H9 (cell line): ENCODE measurements around the gene C9orf72. TPM values are rescaled to one million over a fixed set of nuclear protein-coding genes. Genes with fewer than 3 reads are reported as not detected.

ENCODE experiments used
- DNase-seq: peaks from one replicate; pipeline ENCODE4 v3.0.0-alpha.2; 2017
- H2AFZ ChIP-seq: one replicate; pipeline ENCODE4 v1.6.1; 2013; ENCODE audit warnings: mild to moderate bottlenecking, low read length, control low read depth, moderate library complexity
- H2AK5ac ChIP-seq: 2 replicates; pipeline ENCODE4 v1.6.1; 2013; ENCODE audit warnings: low read length, control low read depth, mixed read lengths; ENCODE audit not compliant: insufficient read length
- H2BK120ac ChIP-seq: one replicate; pipeline ENCODE4 v1.6.1; 2013; ENCODE audit warnings: low read depth, mild to moderate bottlenecking, low read length, control low read depth, inconsistent platforms; ENCODE audit not compliant: poor library complexity, severe bottlenecking
- H2BK12ac ChIP-seq: 2 replicates; pipeline ENCODE4 v1.6.1; 2013; ENCODE audit warnings: low read length, control low read depth, mixed read lengths, low read depth; ENCODE audit not compliant: insufficient read length
- H2BK15ac ChIP-seq: 2 replicates; pipeline ENCODE4 v1.6.1; 2013; ENCODE audit warnings: low read depth, low read length, control low read depth
- H2BK20ac ChIP-seq: one replicate; pipeline ENCODE4 v1.6.1; 2013; ENCODE audit warnings: low read depth, mild to moderate bottlenecking, low read length, control low read depth, inconsistent platforms; ENCODE audit not compliant: poor library complexity, severe bottlenecking
- H2BK5ac ChIP-seq: 2 replicates; pipeline ENCODE4 v1.6.1; 2013; ENCODE audit warnings: low read length, control low read depth, mixed read lengths; ENCODE audit not compliant: insufficient read length
- H3K14ac ChIP-seq: 2 replicates; pipeline ENCODE4 v1.6.1; 2013; ENCODE audit warnings: low read length, control low read depth; ENCODE audit not compliant: insufficient read depth
- H3K18ac ChIP-seq: 2 replicates; pipeline ENCODE4 v1.6.1; 2013; ENCODE audit warnings: low read depth, mild to moderate bottlenecking, mixed read lengths, low read length, control low read depth; ENCODE audit not compliant: insufficient read length
- H3K23ac ChIP-seq: 2 replicates; pipeline ENCODE4 v1.6.1; 2013; ENCODE audit warnings: low read length, control low read depth, mixed read lengths, low read depth; ENCODE audit not compliant: insufficient read length
- H3K23me2 ChIP-seq: 2 replicates; pipeline ENCODE4 v1.6.1; 2013; ENCODE audit warnings: low read depth, mild to moderate bottlenecking, mixed read lengths, low read length, control low read depth; ENCODE audit not compliant: insufficient read length, poor library complexity, severe bottlenecking
- H3K27ac ChIP-seq: 2 replicates; pipeline ENCODE4 v1.5.1; 2013; ENCODE audit warnings: low read length, control low read depth, mixed read lengths, low read depth; ENCODE audit not compliant: insufficient read length
- H3K27me3 ChIP-seq: 2 replicates; pipeline ENCODE4 v1.6.1; 2013; ENCODE audit warnings: low read length, control low read depth, inconsistent platforms; ENCODE audit not compliant: insufficient read depth
- H3K4ac ChIP-seq: 2 replicates; pipeline ENCODE4 v1.6.1; 2013; ENCODE audit warnings: low read depth, mild to moderate bottlenecking, control low read depth, inconsistent platforms, low read length, moderate library complexity
- H3K4me1 ChIP-seq: 2 replicates; pipeline ENCODE4 v1.6.1; 2013; ENCODE audit warnings: low read length, control low read depth, inconsistent platforms; ENCODE audit not compliant: insufficient read depth
- H3K4me2 ChIP-seq: 2 replicates; pipeline ENCODE4 v1.6.1; 2013; ENCODE audit warnings: low read length, control low read depth, mixed read lengths; ENCODE audit not compliant: insufficient read length, insufficient read depth
- H3K56ac ChIP-seq: 2 replicates; pipeline ENCODE4 v1.6.1; 2013; ENCODE audit warnings: low read depth, mild to moderate bottlenecking, mixed read lengths, low read length, control low read depth; ENCODE audit not compliant: insufficient read length
- H3K79me1 ChIP-seq: 2 replicates; pipeline ENCODE4 v1.6.1; 2013; ENCODE audit warnings: low read depth, mild to moderate bottlenecking, moderate library complexity, low read length, control low read depth, inconsistent platforms; ENCODE audit not compliant: insufficient read depth, poor library complexity, severe bottlenecking
- H3K79me2 ChIP-seq: 2 replicates; pipeline ENCODE4 v1.6.1; 2013; ENCODE audit warnings: low read length, control low read depth, inconsistent platforms; ENCODE audit not compliant: insufficient read depth
- H3K9ac ChIP-seq: 2 replicates; pipeline ENCODE4 v1.6.1; 2013; ENCODE audit warnings: low read length, control low read depth, mixed read lengths; ENCODE audit not compliant: insufficient read length; ENCODE audit errors: extremely low read depth
- H3K9me3 ChIP-seq: one replicate; pipeline ENCODE4 v1.6.1; 2013; ENCODE audit warnings: low read depth, low read length, inconsistent platforms; ENCODE audit not compliant: control insufficient read depth
- H3T11ph ChIP-seq: one replicate; pipeline ENCODE4 v1.6.1; 2013; ENCODE audit warnings: mild to moderate bottlenecking, low read length, control low read depth, inconsistent platforms
- H4K20me1 ChIP-seq: one replicate; pipeline ENCODE4 v1.6.1; 2013; ENCODE audit not compliant: control insufficient read depth, insufficient read length, insufficient read depth
- H4K5ac ChIP-seq: 2 replicates; pipeline ENCODE4 v1.6.1; 2013; ENCODE audit warnings: low read depth, mild to moderate bottlenecking, mixed read lengths, low read length, control low read depth; ENCODE audit not compliant: insufficient read length
- H4K8ac ChIP-seq: replicated peaks from 2 replicates; pipeline ENCODE4 v1.6.1; 2013; ENCODE audit warnings: low read length, control low read depth, mixed read lengths, low read depth; ENCODE audit not compliant: insufficient read length
- H4K91ac ChIP-seq: 2 replicates; pipeline ENCODE4 v1.6.1; 2013; ENCODE audit warnings: low read depth, mild to moderate bottlenecking, moderate library complexity, mixed read lengths, low read length, control low read depth; ENCODE audit not compliant: insufficient read length
- H3K27ac Mint-ChIP-seq, 3 experiments: 2 replicates in 2 of 3; 3 replicates in 1 of 3; pipeline ENCODE4 v1.8.0; 2020 to 2021; ENCODE audit warnings: mixed read lengths in 3 of 3, mild to moderate bottlenecking in 1 of 3, moderate library complexity in 1 of 3
- H3K27me3 Mint-ChIP-seq: 2 replicates; pipeline ENCODE4 v1.8.0; 2021; ENCODE audit warnings: low read depth, mild to moderate bottlenecking, moderate library complexity, mixed read lengths
- H3K36me3 Mint-ChIP-seq, 3 experiments: 2 replicates in 2 of 3; 3 replicates in 1 of 3; pipeline ENCODE4 v1.8.0; 2020 to 2021; ENCODE audit warnings: low read depth in 3 of 3, mixed read lengths in 3 of 3; ENCODE audit not compliant: insufficient read depth in 1 of 3
- H3K4me1 Mint-ChIP-seq, 2 experiments: 2 replicates each; pipeline ENCODE4 v1.8.0; 2020; ENCODE audit warnings: mixed read lengths in 2 of 2
- H3K4me3 Mint-ChIP-seq, 2 experiments: 2 replicates in 1 of 2; 3 replicates in 1 of 2; pipeline ENCODE4 v1.8.0; 2020 to 2021; ENCODE audit warnings: mild to moderate bottlenecking in 2 of 2, mixed read lengths in 2 of 2, moderate library complexity in 1 of 2
- H3K9me3 Mint-ChIP-seq, 2 experiments: 2 replicates in 1 of 2; 3 replicates in 1 of 2; pipeline ENCODE4 v1.8.0; 2020; ENCODE audit warnings: mild to moderate bottlenecking in 2 of 2, mixed read lengths in 2 of 2, moderate library complexity in 1 of 2
- WGBS: extraction: QIAGEN DNeasy Blood & Tissue Kit; methylation state at CpG from one replicate; pipeline ENCODE4 v1.1.7; 2013; ENCODE audit warnings: missing lambda C conversion rate, low lambda C conversion rate, mixed read lengths; ENCODE audit not compliant: insufficient read length; ENCODE audit errors: extremely low coverage; 5-methylcytosine and 5-hydroxymethylcytosine counted together
- total RNA-seq: library from RNA; stranded (reverse); gene quantifications from 2 replicates; pipeline ENCODE4 v1.2.1, GENCODE V29; 2021
- TF ChIP-seq, protein P1 (sequence below): fragments of 200-600 bp; sonication (generic); conservative IDR thresholded peaks from 3 replicates; pipeline ENCODE4 v1.8.0; 2021; ENCODE audit warnings: antibody characterized with exemption, mild to moderate bottlenecking

Gene C9orf72
- total RNA-seq, 1 experiment from 2014 or later = 17.0 TPM

DNA sequence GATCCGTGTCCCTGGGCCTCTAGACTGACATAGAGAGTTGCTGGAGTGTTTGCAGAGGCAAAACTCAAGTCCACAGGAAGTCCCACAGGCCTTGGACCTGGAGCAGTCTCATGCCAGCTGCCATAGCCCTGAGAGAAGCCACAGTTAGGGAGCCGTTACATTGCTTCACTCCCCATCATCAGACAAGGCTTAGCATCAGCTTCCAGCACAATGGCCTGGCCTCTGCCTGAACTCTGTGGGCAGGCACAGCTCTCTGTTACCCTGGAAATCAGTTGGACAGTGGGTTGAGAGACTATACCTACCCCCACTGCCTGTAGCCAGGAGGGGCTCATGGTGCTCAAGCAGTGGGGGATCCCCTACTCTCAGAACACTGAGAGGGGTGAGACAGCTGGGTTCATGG lies 16.2 kb upstream of the C9orf72 start:
- no peak overlapping the region for H2BK12ac ChIP-seq
- no peak overlapping the region for H3K14ac ChIP-seq
- no peaks in the 10 kb centered on the region for H3K9me3 Mint-ChIP-seq
- no peaks in the 10 kb centered on the region for H3K27me3 Mint-ChIP-seq
- H3K27me3 ChIP-seq = no peaks in the 10 kb centered on the region
- H4K5ac ChIP-seq = no peak overlapping the region
- no peak for DNase-seq
- no peak overlapping the region for H4K91ac ChIP-seq
- H2BK5ac ChIP-seq = no peak overlapping the region
- H3K27ac Mint-ChIP-seq = no peak overlapping the region
- H3K23ac ChIP-seq = no peak overlapping the region
- no peak overlapping the region for H3K9ac ChIP-seq
- H4K8ac ChIP-seq = no peak overlapping the region
- no peaks in the 10 kb centered on the region for H3K79me1 ChIP-seq
- no peak overlapping the region for H2AFZ ChIP-seq
- H3K36me3 Mint-ChIP-seq = no peaks in the 10 kb centered on the region
- TF ChIP-seq, protein P1, sequence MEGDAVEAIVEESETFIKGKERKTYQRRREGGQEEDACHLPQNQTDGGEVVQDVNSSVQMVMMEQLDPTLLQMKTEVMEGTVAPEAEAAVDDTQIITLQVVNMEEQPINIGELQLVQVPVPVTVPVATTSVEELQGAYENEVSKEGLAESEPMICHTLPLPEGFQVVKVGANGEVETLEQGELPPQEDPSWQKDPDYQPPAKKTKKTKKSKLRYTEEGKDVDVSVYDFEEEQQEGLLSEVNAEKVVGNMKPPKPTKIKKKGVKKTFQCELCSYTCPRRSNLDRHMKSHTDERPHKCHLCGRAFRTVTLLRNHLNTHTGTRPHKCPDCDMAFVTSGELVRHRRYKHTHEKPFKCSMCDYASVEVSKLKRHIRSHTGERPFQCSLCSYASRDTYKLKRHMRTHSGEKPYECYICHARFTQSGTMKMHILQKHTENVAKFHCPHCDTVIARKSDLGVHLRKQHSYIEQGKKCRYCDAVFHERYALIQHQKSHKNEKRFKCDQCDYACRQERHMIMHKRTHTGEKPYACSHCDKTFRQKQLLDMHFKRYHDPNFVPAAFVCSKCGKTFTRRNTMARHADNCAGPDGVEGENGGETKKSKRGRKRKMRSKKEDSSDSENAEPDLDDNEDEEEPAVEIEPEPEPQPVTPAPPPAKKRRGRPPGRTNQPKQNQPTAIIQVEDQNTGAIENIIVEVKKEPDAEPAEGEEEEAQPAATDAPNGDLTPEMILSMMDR = no peak
- H2BK120ac ChIP-seq = no peak overlapping the region
- no peak overlapping the region for H3T11ph ChIP-seq
- no peak overlapping the region for H3K4me3 Mint-ChIP-seq
- peaks cover 2 to 4% of the 10 kb centered on the region in 2 experiments; a peak in 3 of 4 replicates for H3K4me1 Mint-ChIP-seq
- H3K4me1 ChIP-seq = no peaks in the 10 kb centered on the region
- H3K4ac ChIP-seq = no peak overlapping the region
- H3K56ac ChIP-seq = no peak overlapping the region
- no CpG with 5 or more reads among the region's 2 CpGs for WGBS
- H3K27ac ChIP-seq = no peak overlapping the region
- no peaks in the 10 kb centered on the region for H3K9me3 ChIP-seq
- no peak overlapping the region for H2AK5ac ChIP-seq
- H2BK20ac ChIP-seq = no peak overlapping the region
- no peaks in the 10 kb centered on the region for H3K23me2 ChIP-seq
- no peaks in the 10 kb centered on the region for H4K20me1 ChIP-seq
- no peaks in the 10 kb centered on the region for H3K79me2 ChIP-seq
- no peak overlapping the region for H2BK15ac ChIP-seq
- no peak overlapping the region for H3K4me2 ChIP-seq
- H3K18ac ChIP-seq = no peak overlapping the region
